SU-DHL-6 (cell line): ENCODE results near the gene ST3GAL6.

ENCODE experiments used
- CTCF ChIP-seq: fragments of 200-600 bp; sonication (generic); IDR thresholded peaks from one replicate; pipeline ENCODE4 v1.5.1; 2017; ENCODE audit warnings: antibody characterized with exemption, mild to moderate bottlenecking, low read length, moderate library complexity; ENCODE audit not compliant: insufficient read depth, poor library complexity, severe bottlenecking
- EZH2phosphoT487 ChIP-seq: fragments of 200-600 bp; sonication (generic), shearing (Covaris generic); conservative IDR thresholded peaks from 2 replicates; pipeline ENCODE4 v1.6.1; 2018; ENCODE audit warnings: mild to moderate bottlenecking, antibody characterized with exemption, low read length, moderate library complexity, mixed read lengths

GRCh38 chr3:98776140-98776493 lies 13.0 kb downstream of the ST3GAL6 start:
- TF ChIP-seq CTCF, result no peak
- TF ChIP-seq EZH2phosphoT487, result no peak
